HepG2 (cell line): ENCODE results near the gene GNAL. TPM values are rescaled to one million over a fixed set of nuclear protein-coding genes. Genes with fewer than 3 reads are reported as not detected.

Experiments
- ADNP ChIP-seq: sonication (generic); formaldehyde crosslinking; IDR thresholded peaks from 2 replicates; pipeline ENCODE4 v1.4.0; 2020; ENCODE audit warnings: missing genetic modification reagents
- FIP1L1 ChIP-seq: fragments of 200-400 bp; formaldehyde crosslinking; IDR thresholded peaks from 2 replicates; pipeline ENCODE4 v1.6.1; 2018; ENCODE audit warnings: low read depth, mild to moderate bottlenecking, low read length, moderate library complexity, borderline replicate concordance; ENCODE audit not compliant: insufficient read depth
- HNF4G ChIP-seq, 2 experiments: sonication (generic) in 1 of 2; formaldehyde crosslinking in 1 of 2; IDR thresholded peaks; 2 replicates each; pipeline versions ENCODE4 v1.4.0 to v1.6.1; 2011 to 2020; ENCODE audit warnings: borderline replicate concordance in 2 of 2, low read depth in 2 of 2, mild to moderate bottlenecking in 2 of 2, low read length in 1 of 2, missing genetic modification reagents in 1 of 2, moderate library complexity in 1 of 2
- POLR2AphosphoS2 ChIP-seq: IDR thresholded peaks from 2 replicates; pipeline ENCODE4 v1.6.1; 2011; ENCODE audit warnings: low read depth, low read length, improper control_type of control experiment
- REPIN1 ChIP-seq: sonication (generic); formaldehyde crosslinking; IDR thresholded peaks from 2 replicates; pipeline ENCODE4 v1.8.0; 2022; ENCODE audit warnings: missing genetic modification reagents, low read depth, mild to moderate bottlenecking, borderline replicate concordance
- TBX2 ChIP-seq: sonication (generic); formaldehyde crosslinking; IDR thresholded peaks from 2 replicates; pipeline ENCODE4 v1.5.0; 2020; ENCODE audit warnings: missing genetic modification reagents, mild to moderate bottlenecking, borderline replicate concordance
- ZNF350 ChIP-seq: sonication (generic); formaldehyde crosslinking; IDR thresholded peaks from 2 replicates; pipeline ENCODE4 v1.4.0; 2020; ENCODE audit warnings: mild to moderate bottlenecking, low read depth, missing genetic modification reagents, borderline replicate concordance
- ZNF547 ChIP-seq: sonication (generic); formaldehyde crosslinking; IDR thresholded peaks from 2 replicates; pipeline ENCODE4 v1.5.1; 2020; ENCODE audit warnings: mild to moderate bottlenecking, missing genetic modification reagents
- ZNF713 ChIP-seq: sonication (generic); formaldehyde crosslinking; IDR thresholded peaks from 2 replicates; pipeline ENCODE4 v1.4.0; 2020; ENCODE audit warnings: mild to moderate bottlenecking, missing genetic modification reagents
- ZNF761 ChIP-seq: sonication (generic); formaldehyde crosslinking; conservative IDR thresholded peaks from 2 replicates; pipeline ENCODE4 v1.4.0; 2020; ENCODE audit warnings: mild to moderate bottlenecking, missing genetic modification reagents
- polyA plus RNA-seq, 8 experiments: library from polyadenylated mRNA; depleted of rRNA in 3 of 8; stranded (reverse) in 7 of 8; unstranded in 1 of 8; fragments of >200 nt; fragmentation: Illumina TruSeq in 4 of 8; extraction: Trizol in 4 of 8; gene quantifications; 2 replicates each; pipeline versions ENCODE4 v1.2.1 to v1.2.3, GENCODE V29; 2011 to 2016; ENCODE audit warnings: low read depth in 4 of 8, missing spikeins in 1 of 8, mixed read lengths in 1 of 8; ENCODE audit not compliant: insufficient read depth in 1 of 8
- total RNA-seq, 5 experiments: library from RNA; depleted of rRNA; stranded (reverse); fragments of >200 nt; fragmentation: Illumina TruSeq; extraction: Trizol; gene quantifications; 2 replicates each; pipeline ENCODE4 v1.2.3, GENCODE V29; 2016; ENCODE audit warnings: low read depth in 1 of 5
- TF ChIP-seq, protein P1 (sequence below): sonication (generic); formaldehyde crosslinking; IDR thresholded peaks from 2 replicates; pipeline ENCODE4 v1.9.0; 2021; ENCODE audit warnings: mild to moderate bottlenecking, missing genetic modification reagents
- TF ChIP-seq, protein P2 (sequence below): sonication (generic); formaldehyde crosslinking; IDR thresholded peaks from 2 replicates; pipeline ENCODE4 v1.4.0; 2020; ENCODE audit warnings: missing genetic modification reagents
- TF ChIP-seq, protein P3 (sequence below): sonication (generic); formaldehyde crosslinking; IDR thresholded peaks from 2 replicates; pipeline ENCODE4 v1.8.0; 2022; ENCODE audit warnings: mild to moderate bottlenecking, missing genetic modification reagents, moderate library complexity
- TF ChIP-seq, protein P4 (sequence below): sonication (generic); formaldehyde crosslinking; IDR thresholded peaks from 2 replicates; pipeline ENCODE4 v1.5.1; 2020; ENCODE audit warnings: missing genetic modification reagents, mild to moderate bottlenecking, borderline replicate concordance

Gene GNAL
- total and polyA plus RNA-seq, 2 of the 13 experiments (the other 11 are each of a cell fraction or from before 2014, with no cell fraction given), result 0.87 to 1.4 TPM

DNA sequence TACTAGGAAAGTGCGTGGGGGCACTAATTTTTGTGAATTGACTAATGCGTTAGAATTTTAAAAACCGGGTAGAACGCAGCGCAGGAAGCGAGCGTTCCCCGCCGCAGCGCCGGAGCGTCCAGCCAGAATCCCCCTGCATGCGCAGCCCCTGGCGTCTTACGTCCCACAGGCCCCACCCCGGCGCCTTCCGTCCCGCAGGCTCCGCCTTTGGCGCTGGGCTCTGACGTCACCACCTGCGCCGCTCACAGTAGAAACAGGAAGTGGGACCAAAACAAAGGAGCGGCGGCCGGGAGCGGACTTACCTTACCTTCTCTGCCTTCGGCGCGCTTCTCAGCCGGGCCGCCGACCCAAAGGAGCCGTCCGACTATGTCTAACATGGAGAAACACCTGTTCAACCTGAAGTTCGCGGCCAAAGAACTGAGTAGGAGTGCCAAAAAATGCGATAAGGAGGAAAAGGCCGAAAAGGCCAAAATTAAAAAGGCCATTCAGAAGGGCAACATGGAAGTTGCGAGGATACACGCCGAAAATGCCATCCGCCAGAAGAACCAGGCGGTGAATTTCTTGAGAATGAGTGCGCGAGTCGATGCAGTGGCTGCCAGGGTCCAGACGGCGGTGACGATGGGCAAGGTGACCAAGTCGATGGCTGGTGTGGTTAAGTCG is 162.2 kb downstream of the GNAL start, which contains the start of gene CHMP1B (continued):
- TF ChIP-seq, protein P1, sequence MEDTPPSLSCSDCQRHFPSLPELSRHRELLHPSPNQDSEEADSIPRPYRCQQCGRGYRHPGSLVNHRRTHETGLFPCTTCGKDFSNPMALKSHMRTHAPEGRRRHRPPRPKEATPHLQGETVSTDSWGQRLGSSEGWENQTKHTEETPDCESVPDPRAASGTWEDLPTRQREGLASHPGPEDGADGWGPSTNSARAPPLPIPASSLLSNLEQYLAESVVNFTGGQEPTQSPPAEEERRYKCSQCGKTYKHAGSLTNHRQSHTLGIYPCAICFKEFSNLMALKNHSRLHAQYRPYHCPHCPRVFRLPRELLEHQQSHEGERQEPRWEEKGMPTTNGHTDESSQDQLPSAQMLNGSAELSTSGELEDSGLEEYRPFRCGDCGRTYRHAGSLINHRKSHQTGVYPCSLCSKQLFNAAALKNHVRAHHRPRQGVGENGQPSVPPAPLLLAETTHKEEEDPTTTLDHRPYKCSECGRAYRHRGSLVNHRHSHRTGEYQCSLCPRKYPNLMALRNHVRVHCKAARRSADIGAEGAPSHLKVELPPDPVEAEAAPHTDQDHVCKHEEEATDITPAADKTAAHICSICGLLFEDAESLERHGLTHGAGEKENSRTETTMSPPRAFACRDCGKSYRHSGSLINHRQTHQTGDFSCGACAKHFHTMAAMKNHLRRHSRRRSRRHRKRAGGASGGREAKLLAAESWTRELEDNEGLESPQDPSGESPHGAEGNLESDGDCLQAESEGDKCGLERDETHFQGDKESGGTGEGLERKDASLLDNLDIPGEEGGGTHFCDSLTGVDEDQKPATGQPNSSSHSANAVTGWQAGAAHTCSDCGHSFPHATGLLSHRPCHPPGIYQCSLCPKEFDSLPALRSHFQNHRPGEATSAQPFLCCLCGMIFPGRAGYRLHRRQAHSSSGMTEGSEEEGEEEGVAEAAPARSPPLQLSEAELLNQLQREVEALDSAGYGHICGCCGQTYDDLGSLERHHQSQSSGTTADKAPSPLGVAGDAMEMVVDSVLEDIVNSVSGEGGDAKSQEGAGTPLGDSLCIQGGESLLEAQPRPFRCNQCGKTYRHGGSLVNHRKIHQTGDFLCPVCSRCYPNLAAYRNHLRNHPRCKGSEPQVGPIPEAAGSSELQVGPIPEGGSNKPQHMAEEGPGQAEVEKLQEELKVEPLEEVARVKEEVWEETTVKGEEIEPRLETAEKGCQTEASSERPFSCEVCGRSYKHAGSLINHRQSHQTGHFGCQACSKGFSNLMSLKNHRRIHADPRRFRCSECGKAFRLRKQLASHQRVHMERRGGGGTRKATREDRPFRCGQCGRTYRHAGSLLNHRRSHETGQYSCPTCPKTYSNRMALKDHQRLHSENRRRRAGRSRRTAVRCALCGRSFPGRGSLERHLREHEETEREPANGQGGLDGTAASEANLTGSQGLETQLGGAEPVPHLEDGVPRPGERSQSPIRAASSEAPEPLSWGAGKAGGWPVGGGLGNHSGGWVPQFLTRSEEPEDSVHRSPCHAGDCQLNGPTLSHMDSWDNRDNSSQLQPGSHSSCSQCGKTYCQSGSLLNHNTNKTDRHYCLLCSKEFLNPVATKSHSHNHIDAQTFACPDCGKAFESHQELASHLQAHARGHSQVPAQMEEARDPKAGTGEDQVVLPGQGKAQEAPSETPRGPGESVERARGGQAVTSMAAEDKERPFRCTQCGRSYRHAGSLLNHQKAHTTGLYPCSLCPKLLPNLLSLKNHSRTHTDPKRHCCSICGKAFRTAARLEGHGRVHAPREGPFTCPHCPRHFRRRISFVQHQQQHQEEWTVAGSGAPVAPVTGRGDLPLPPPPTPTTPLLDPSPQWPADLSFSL, result no peak
- peak; percentile 63; the same call in 1 of the 2 replicates for TF ChIP-seq TBX2 (CRISPR knock-in tag)
- TF ChIP-seq ZNF350 (CRISPR knock-in tag), result peak; percentile 86
- no peak for TF ChIP-seq FIP1L1
- no peak for TF ChIP-seq REPIN1
- TF ChIP-seq HNF4G (IDR thresholded peaks at IDR 0.05; ENCODE audit: borderline replicate concordance, low read depth, low read length), result no peak; the same call in 1 of the 2 replicates
- peak; percentile 44; the same call in 1 of the 2 replicates for TF ChIP-seq HNF4G (CRISPR knock-in tag; IDR thresholded peaks at IDR 0.05; ENCODE audit: borderline replicate concordance, low read depth)
- TF ChIP-seq, protein P2, sequence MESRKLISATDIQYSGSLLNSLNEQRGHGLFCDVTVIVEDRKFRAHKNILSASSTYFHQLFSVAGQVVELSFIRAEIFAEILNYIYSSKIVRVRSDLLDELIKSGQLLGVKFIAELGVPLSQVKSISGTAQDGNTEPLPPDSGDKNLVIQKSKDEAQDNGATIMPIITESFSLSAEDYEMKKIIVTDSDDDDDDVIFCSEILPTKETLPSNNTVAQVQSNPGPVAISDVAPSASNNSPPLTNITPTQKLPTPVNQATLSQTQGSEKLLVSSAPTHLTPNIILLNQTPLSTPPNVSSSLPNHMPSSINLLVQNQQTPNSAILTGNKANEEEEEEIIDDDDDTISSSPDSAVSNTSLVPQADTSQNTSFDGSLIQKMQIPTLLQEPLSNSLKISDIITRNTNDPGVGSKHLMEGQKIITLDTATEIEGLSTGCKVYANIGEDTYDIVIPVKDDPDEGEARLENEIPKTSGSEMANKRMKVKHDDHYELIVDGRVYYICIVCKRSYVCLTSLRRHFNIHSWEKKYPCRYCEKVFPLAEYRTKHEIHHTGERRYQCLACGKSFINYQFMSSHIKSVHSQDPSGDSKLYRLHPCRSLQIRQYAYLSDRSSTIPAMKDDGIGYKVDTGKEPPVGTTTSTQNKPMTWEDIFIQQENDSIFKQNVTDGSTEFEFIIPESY (CRISPR knock-in tag), result no peak
- TF ChIP-seq ZNF761 (CRISPR knock-in tag), result 0 out of 2 replicates have a peak, but pooled peaks have one; percentile 51
- TF ChIP-seq, protein P3, sequence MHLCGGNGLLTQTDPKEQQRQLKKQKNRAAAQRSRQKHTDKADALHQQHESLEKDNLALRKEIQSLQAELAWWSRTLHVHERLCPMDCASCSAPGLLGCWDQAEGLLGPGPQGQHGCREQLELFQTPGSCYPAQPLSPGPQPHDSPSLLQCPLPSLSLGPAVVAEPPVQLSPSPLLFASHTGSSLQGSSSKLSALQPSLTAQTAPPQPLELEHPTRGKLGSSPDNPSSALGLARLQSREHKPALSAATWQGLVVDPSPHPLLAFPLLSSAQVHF (CRISPR knock-in tag), result no peak
- TF ChIP-seq ADNP (CRISPR knock-in tag), result no peak
- TF ChIP-seq POLR2AphosphoS2, result 0 out of 2 replicates have a peak, but pooled peaks have one; percentile 38
- TF ChIP-seq ZNF547, result peak; percentile 20
- no peak for TF ChIP-seq ZNF713 (CRISPR knock-in tag)
- TF ChIP-seq, protein P4, sequence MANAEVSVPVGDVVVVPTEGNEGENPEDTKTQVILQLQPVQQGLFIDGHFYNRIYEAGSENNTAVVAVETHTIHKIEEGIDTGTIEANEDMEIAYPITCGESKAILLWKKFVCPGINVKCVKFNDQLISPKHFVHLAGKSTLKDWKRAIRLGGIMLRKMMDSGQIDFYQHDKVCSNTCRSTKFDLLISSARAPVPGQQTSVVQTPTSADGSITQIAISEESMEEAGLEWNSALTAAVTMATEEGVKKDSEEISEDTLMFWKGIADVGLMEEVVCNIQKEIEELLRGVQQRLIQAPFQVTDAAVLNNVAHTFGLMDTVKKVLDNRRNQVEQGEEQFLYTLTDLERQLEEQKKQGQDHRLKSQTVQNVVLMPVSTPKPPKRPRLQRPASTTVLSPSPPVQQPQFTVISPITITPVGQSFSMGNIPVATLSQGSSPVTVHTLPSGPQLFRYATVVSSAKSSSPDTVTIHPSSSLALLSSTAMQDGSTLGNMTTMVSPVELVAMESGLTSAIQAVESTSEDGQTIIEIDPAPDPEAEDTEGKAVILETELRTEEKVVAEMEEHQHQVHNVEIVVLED (CRISPR knock-in tag), result peak; percentile 99
